Hepatocyte (in vitro differentiated cells): Measurements from ENCODE around the gene STOML3.

ENCODE experiments used
- EZH2 ChIP-seq: fragments of 200-600 bp; sonication (generic); IDR thresholded peaks from 2 replicates; pipeline ENCODE4 v1.6.1; 2016; ENCODE audit warnings: antibody characterized with exemption, mild to moderate bottlenecking, borderline replicate concordance
- EZH2phosphoT487 ChIP-seq: fragments of 200-600 bp; sonication (generic); IDR thresholded peaks from one replicate; pipeline ENCODE4 v1.6.1; 2018; ENCODE audit warnings: antibody characterized with exemption, mild to moderate bottlenecking, low read depth, moderate library complexity; ENCODE audit not compliant: unreplicated experiment, severe bottlenecking
- TF ChIP-seq, protein P1 (sequence below): fragments of 200-600 bp; sonication (generic); IDR thresholded peaks from 2 replicates; pipeline ENCODE4 v1.5.1; 2016; ENCODE audit warnings: antibody characterized with exemption, mild to moderate bottlenecking; ENCODE audit not compliant: poor library complexity

GRCh38 chr13:38954291-38954690 lies 36.3 kb downstream of the STOML3 start:
- TF ChIP-seq, protein P1, sequence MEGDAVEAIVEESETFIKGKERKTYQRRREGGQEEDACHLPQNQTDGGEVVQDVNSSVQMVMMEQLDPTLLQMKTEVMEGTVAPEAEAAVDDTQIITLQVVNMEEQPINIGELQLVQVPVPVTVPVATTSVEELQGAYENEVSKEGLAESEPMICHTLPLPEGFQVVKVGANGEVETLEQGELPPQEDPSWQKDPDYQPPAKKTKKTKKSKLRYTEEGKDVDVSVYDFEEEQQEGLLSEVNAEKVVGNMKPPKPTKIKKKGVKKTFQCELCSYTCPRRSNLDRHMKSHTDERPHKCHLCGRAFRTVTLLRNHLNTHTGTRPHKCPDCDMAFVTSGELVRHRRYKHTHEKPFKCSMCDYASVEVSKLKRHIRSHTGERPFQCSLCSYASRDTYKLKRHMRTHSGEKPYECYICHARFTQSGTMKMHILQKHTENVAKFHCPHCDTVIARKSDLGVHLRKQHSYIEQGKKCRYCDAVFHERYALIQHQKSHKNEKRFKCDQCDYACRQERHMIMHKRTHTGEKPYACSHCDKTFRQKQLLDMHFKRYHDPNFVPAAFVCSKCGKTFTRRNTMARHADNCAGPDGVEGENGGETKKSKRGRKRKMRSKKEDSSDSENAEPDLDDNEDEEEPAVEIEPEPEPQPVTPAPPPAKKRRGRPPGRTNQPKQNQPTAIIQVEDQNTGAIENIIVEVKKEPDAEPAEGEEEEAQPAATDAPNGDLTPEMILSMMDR: no peak
- TF ChIP-seq EZH2 (no peak), EZH2phosphoT487 (no peak)
